Measurements from ENCODE around the gene TBL1XR1. TPM values are rescaled to one million over a fixed set of nuclear protein-coding genes. Genes with fewer than 3 reads are reported as not detected.

TBL1XR1 gene
- total RNA-seq, 4 donors from 2014 or later, result 55.6 to 281 (median 102) TPM

DNA sequence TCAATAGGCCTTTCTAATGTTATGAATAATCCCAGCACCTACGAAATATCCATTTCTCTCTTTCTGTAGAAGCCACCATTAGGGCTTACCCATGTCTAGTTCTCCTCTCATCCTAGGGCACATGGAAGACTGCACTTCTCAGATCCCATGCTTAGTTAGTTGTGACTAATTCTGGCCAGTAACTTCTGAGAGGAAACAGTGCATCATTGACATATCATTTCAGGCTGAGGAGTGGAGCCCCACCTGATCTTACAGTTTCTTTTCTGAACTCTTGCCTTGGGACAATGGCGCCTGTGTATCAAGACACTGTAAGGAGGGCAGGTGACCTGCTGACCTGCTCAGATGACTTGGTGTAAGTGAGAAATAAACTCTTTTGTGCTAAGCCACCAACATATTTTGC, 39.4 kb upstream of the TBL1XR1 start:
- H3K27me3 ChIP-seq, result no peaks in the 10 kb centered on the region

GRCh38 chr3:177234121-177234520, 36.8 kb upstream of the TBL1XR1 start:
- no peaks in the 10 kb centered on the region for H3K36me3 ChIP-seq
- H3K27ac ChIP-seq, result no peak overlapping the region
- H3K4me1 ChIP-seq, result no peaks in the 10 kb centered on the region
- H3K9me3 ChIP-seq, result peaks cover 0 to 1% of the 10 kb centered on the region in 2 donors
- TF ChIP-seq POLR2A (IDR thresholded peaks at IDR 0.05), result no peak
- TF ChIP-seq, protein P1, sequence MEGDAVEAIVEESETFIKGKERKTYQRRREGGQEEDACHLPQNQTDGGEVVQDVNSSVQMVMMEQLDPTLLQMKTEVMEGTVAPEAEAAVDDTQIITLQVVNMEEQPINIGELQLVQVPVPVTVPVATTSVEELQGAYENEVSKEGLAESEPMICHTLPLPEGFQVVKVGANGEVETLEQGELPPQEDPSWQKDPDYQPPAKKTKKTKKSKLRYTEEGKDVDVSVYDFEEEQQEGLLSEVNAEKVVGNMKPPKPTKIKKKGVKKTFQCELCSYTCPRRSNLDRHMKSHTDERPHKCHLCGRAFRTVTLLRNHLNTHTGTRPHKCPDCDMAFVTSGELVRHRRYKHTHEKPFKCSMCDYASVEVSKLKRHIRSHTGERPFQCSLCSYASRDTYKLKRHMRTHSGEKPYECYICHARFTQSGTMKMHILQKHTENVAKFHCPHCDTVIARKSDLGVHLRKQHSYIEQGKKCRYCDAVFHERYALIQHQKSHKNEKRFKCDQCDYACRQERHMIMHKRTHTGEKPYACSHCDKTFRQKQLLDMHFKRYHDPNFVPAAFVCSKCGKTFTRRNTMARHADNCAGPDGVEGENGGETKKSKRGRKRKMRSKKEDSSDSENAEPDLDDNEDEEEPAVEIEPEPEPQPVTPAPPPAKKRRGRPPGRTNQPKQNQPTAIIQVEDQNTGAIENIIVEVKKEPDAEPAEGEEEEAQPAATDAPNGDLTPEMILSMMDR (IDR thresholded peaks at IDR 0.05), result no peak
- no peak for DNase-seq
- no peak overlapping the region for H3K4me3 ChIP-seq
- intact Hi-C loops (cut with DNase I; ENCODE audit: low total_unique reads), result no loop called here
- no peaks in the 10 kb centered on the region for H3K27me3 ChIP-seq

More for the DNA sequence above, 39.4 kb upstream of the TBL1XR1 start:
- TF ChIP-seq, protein P1 (IDR thresholded peaks at IDR 0.05), result no peak
- no peak for TF ChIP-seq POLR2A (IDR thresholded peaks at IDR 0.05)
- Histone ChIP-seq H3K36me3 (no peaks in the 10 kb centered on the region), H3K4me1 (no peaks in the 10 kb centered on the region), H3K27ac (no peak overlapping the region), H3K4me3 (no peak overlapping the region), H3K9me3 (no peaks in the 10 kb centered on the region)
- intact Hi-C loops (cut with DNase I; ENCODE audit: low total_unique reads), result no loop called here
- no peak for DNase-seq

DNA sequence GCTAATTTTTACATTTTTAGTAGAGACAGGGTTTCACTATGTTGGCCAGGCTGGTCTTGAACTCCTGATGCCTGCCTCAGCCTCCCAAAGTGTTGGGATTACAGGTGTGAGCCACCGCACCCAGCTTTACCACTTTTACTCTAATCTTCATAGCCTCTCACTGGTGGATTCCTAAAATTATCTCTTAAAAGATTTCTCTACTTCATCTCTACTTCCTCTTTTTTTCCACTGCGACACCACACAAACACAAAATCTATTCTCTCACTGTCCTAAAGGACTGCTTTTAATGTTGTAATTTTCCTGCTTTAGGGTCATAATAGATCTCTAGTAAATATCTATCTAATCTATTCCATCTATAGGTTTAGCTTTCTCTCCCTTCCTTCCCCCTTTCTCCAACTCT, 34.0 kb upstream of the TBL1XR1 start:
- no peak for DNase-seq
- intact Hi-C loops (cut with DNase I; ENCODE audit: low total_unique reads), result no loop called here
- Histone ChIP-seq H3K27me3 (no peaks in the 10 kb centered on the region), H3K27ac (no peak overlapping the region), H3K36me3 (no peaks in the 10 kb centered on the region), H3K4me3 (no peak overlapping the region), H3K9me3 (peaks cover 0 to 4% of the 10 kb centered on the region in 2 donors), H3K4me1 (no peaks in the 10 kb centered on the region)
- TF ChIP-seq POLR2A (IDR thresholded peaks at IDR 0.05), result no peak
- TF ChIP-seq, protein P1 (IDR thresholded peaks at IDR 0.05), result no peak

DNA sequence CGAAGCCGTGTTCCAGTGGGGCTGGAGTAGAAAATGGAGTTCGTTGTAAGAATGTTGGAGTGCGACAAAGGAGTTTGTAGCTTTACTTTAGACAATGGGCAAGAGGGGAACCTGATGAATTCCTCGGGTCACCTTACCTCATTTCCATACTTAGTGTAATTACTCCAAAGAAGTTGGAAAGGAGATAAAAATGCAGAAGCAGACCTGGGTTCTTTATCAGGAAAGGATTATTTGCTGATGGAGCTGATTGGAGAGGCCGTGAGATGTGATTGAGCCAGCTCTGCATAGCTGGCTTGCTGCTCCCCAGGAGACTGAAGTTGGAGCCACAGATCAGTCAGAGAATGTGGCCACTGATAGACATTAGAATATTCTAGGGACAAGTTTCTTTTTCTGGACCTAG, 33.4 kb upstream of the TBL1XR1 start:
- Histone ChIP-seq H3K4me3 (no peak overlapping the region), H3K27ac (no peak overlapping the region), H3K36me3 (no peaks in the 10 kb centered on the region), H3K4me1 (no peaks in the 10 kb centered on the region), H3K27me3 (no peaks in the 10 kb centered on the region), H3K9me3 (peaks cover 0 to 4% of the 10 kb centered on the region in 2 donors)
- no peak for DNase-seq
- intact Hi-C loops (cut with DNase I; ENCODE audit: low total_unique reads), result no loop called here
- TF ChIP-seq, protein P1 (IDR thresholded peaks at IDR 0.05), result no peak
- no peak for TF ChIP-seq POLR2A (IDR thresholded peaks at IDR 0.05)

- no peak for TF ChIP-seq POLR2A (IDR thresholded peaks at IDR 0.05)
- TF ChIP-seq, protein P1 (IDR thresholded peaks at IDR 0.05), result no peak
- intact Hi-C loops (cut with DNase I; ENCODE audit: low total_unique reads), result no loop called here
- H3K4me3 ChIP-seq, result no peak overlapping the region
- no peaks in the 10 kb centered on the region for H3K27me3 ChIP-seq
- no peak for DNase-seq
- no peaks in the 10 kb centered on the region for H3K36me3 ChIP-seq
- no peak overlapping the region for H3K27ac ChIP-seq
- H3K4me1 ChIP-seq, result no peaks in the 10 kb centered on the region
- peaks cover 0 to 4% of the 10 kb centered on the region in 2 donors for H3K9me3 ChIP-seq
These were observed 32.5 kb upstream of the TBL1XR1 start for GRCh38 chr3:177229791-177230190.
